Tibial artery (tissue), 4 donors: Measurements from ENCODE around the gene NPY4R2.
"Not testable (repeated sequence)": the region's sequence is repeated elsewhere in the genome, so short reads cannot be mapped to it uniquely, and the experiment has no call there.

Source experiments
- DNase-seq, 2 donors: peaks; one replicate each; pipeline ENCODE4 v3.0.0-alpha.2; 2019
- H3K27ac ChIP-seq, 2 donors: fragments of 200-600 bp; sonication (generic) in 1 of 2; 1 replicate in 1 of 2; 2 replicates in 1 of 2; pipeline ENCODE4 v1.5.1; 2018 to 2019; ENCODE audit warnings: mild to moderate bottlenecking in 1 of 2
- H3K27me3 ChIP-seq, 2 donors: fragments of 200-600 bp; sonication (generic) in 1 of 2; one replicate each; pipeline versions ENCODE4 v1.5.1 to v1.6.0; 2016 to 2019
- H3K36me3 ChIP-seq, 3 donors: fragments of 200-600 bp; sonication (generic) in 2 of 3; one replicate each; pipeline ENCODE4 v1.5.1; 2016 to 2019; ENCODE audit warnings: mild to moderate bottlenecking in 2 of 3
- H3K4me1 ChIP-seq, 4 donors: fragments of 200-600 bp; sonication (generic) in 2 of 4; 1 replicate in 3 of 4; 2 replicates in 1 of 4; pipeline ENCODE4 v1.5.1; 2016 to 2019
- H3K4me3 ChIP-seq, 2 donors: fragments of 200-600 bp; sonication (generic) in 1 of 2; 1 replicate in 1 of 2; 2 replicates in 1 of 2; pipeline ENCODE4 v1.5.1; 2018 to 2019; ENCODE audit warnings: mild to moderate bottlenecking in 2 of 2
- H3K9me3 ChIP-seq, 3 donors: fragments of 200-600 bp; sonication (generic) in 1 of 3; one replicate each; pipeline ENCODE4 v1.5.1; 2016 to 2019
- intact Hi-C: fragments of 100-400 bp; cut with DNase I; formaldehyde crosslinking; loops from one replicate; pipeline ENCODE4 v1.15.0; 2023; ENCODE audit warnings: low total_unique reads

NPY4R2 gene

DNA sequence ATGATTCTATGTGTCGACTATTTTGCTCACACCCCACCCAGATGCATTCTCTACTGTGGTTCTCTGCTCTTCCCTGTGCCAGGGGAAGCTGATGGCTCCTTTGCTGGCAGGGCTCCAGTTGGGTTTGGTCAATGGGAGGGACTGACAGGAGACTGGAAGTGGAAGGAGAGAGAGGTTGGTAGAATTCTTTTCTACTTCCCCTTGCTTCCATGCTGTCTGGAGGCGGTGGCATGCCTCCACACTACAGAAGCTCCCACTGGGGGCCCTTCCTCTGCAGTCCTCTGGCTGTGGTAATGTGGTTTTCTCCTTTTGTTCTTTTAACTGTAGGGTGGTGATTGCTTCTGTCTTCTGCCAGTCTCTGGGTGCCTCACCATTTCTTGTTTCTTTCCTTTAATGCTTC, 4.4 kb upstream of the NPY4R2 start:
- H3K9me3 ChIP-seq, H3K36me3 ChIP-seq, intact Hi-C loops, H3K4me1 ChIP-seq, H3K27ac ChIP-seq, H3K27me3 ChIP-seq, H3K4me3 ChIP-seq, DNase-seq: not testable (repeated sequence)

DNA sequence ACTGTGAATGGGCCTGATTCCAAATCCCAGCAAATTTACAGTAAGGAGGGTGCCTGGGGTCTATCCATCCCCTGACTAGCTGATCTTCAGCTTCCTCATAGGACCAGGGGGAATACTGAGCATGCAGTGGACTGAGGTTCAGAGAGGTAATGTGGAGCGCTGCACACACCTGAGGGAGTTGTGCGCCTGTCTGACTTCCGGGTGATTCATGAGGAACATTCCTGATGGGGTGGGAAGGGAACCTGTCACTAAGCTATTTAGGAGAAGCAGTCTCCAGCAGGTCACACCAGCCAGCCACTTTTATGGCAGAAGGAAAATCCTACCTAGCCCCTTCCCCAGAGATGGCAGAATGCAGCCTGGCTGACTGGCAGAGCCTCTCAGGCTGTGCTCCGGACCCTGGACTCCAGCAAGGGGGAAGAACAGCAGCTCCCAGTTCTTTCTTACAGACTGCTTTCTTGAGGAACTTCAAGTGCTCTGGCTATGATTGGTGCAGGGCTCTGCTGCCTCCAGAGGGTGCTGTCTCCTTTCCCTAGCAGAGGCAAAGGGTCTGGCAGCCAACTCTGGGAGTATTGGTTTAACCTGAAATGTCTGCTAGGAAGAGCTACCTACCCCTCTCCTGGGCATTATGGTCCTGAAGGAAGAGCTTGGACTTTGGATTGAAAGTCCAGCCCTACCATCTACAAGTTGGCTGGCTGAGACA, 2.5 kb upstream of the NPY4R2 start:
- intact Hi-C loops, H3K4me3 ChIP-seq, H3K27me3 ChIP-seq, DNase-seq, H3K27ac ChIP-seq, H3K36me3 ChIP-seq, H3K9me3 ChIP-seq, H3K4me1 ChIP-seq: not testable (repeated sequence)

GRCh38 chr10:47920610-47921009, 2.1 kb downstream of the NPY4R2 start:
- DNase-seq, H3K27me3 ChIP-seq, H3K27ac ChIP-seq, H3K9me3 ChIP-seq, H3K4me3 ChIP-seq, intact Hi-C loops, H3K36me3 ChIP-seq, H3K4me1 ChIP-seq: not testable (repeated sequence)

- DNase-seq, result not testable (repeated sequence)
Observed at GRCh38 chr10:47922503-47922902, 4.0 kb downstream of the NPY4R2 start.

DNA sequence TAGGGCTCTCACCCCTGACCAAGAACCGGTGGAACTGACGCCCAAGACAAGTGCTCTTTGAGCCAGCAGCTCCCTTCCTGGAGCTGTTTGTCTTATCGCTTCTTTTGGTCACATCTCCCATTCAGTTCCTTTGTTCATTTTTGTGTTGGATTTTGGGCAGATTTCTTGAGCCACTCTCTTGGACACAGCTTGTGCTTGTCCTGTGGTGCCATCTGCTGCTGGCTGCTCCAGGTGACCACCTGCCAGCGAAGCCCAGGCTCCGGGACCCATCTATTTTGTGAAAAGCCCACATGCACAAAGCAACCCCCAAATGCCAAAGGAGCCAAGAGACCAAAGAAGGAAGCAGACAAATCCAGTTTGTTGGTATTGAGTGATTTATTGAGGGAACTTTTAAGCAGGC, 6.2 kb downstream of the NPY4R2 start:
- H3K9me3 ChIP-seq, H3K4me3 ChIP-seq, H3K27ac ChIP-seq, H3K27me3 ChIP-seq, DNase-seq, H3K36me3 ChIP-seq, intact Hi-C loops, H3K4me1 ChIP-seq: not testable (repeated sequence)

More at GRCh38 chr10:47922503-47922902, 4.0 kb downstream of the NPY4R2 start:
- H3K9me3 ChIP-seq, H3K27ac ChIP-seq, H3K4me3 ChIP-seq, H3K36me3 ChIP-seq, intact Hi-C loops, H3K27me3 ChIP-seq, H3K4me1 ChIP-seq: not testable (repeated sequence)

GRCh38 chr10:47927147-47927916, 8.9 kb downstream of the NPY4R2 start:
- DNase-seq, H3K27me3 ChIP-seq, H3K4me3 ChIP-seq, H3K27ac ChIP-seq, H3K4me1 ChIP-seq, H3K36me3 ChIP-seq, intact Hi-C loops, H3K9me3 ChIP-seq: not testable (repeated sequence)

DNA sequence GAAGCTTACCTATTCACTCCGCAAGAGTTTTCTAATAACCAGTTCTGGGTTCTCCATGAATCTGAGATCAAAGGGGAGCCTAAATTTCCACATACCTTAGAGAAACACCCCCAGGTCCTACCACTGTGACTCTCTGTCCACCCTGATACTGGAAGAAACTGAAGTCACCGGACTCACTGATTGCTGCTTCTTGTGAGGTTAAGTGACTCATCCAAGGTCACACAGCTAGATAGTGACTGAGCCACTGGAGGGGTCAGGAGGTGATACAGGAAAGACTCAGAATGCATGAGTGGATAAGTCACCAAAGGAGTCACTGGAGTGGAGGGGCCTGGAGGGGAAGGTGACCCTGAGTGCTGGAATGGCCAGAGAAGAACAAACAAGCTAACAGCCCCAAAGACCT, 9.8 kb downstream of the NPY4R2 start:
- H3K9me3 ChIP-seq, intact Hi-C loops, H3K27me3 ChIP-seq, H3K27ac ChIP-seq, DNase-seq, H3K36me3 ChIP-seq, H3K4me1 ChIP-seq, H3K4me3 ChIP-seq: not testable (repeated sequence)

DNA sequence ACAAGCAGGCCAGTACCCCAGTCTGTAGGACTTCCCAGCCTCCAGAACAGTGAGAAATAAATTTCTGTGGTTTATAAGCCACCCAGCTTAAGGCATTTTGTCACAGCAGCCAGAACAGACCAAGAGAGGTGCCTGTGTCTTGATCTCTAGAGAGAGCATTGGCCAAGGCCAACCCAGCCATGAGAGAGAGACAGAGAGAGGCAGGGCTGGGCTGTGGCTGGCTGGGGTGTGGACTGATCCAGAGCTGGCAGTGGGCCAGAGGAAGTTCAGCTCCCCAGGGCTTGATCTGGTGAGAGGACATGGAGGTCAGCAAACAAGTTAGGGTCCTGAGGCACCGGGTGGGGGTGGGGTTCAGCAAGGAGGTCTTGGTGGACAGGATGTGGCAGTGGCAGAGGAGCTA, 14.4 kb downstream of the NPY4R2 start:
- H3K36me3 ChIP-seq, H3K9me3 ChIP-seq, intact Hi-C loops, H3K4me3 ChIP-seq, H3K27me3 ChIP-seq, DNase-seq, H3K27ac ChIP-seq, H3K4me1 ChIP-seq: not testable (repeated sequence)

- H3K27me3 ChIP-seq, H3K27ac ChIP-seq, DNase-seq, H3K4me1 ChIP-seq, intact Hi-C loops, H3K36me3 ChIP-seq, H3K9me3 ChIP-seq, H3K4me3 ChIP-seq: not testable (repeated sequence)
Observed at GRCh38 chr10:47933462-47933861, 15.0 kb downstream of the NPY4R2 start.

GRCh38 chr10:47936772-47937228, 18.3 kb downstream of the NPY4R2 start:
- H3K9me3 ChIP-seq, H3K4me1 ChIP-seq, DNase-seq, intact Hi-C loops, H3K4me3 ChIP-seq, H3K27ac ChIP-seq, H3K36me3 ChIP-seq, H3K27me3 ChIP-seq: not testable (repeated sequence)

- H3K27me3 ChIP-seq, H3K9me3 ChIP-seq, H3K27ac ChIP-seq, intact Hi-C loops, H3K4me1 ChIP-seq, DNase-seq, H3K4me3 ChIP-seq, H3K36me3 ChIP-seq: not testable (repeated sequence)
Observed at GRCh38 chr10:47937634-47938033, 19.2 kb downstream of the NPY4R2 start.

- H3K9me3 ChIP-seq, H3K4me1 ChIP-seq, H3K27me3 ChIP-seq, intact Hi-C loops, H3K36me3 ChIP-seq, DNase-seq, H3K27ac ChIP-seq, H3K4me3 ChIP-seq: not testable (repeated sequence)
Observed at GRCh38 chr10:47940821-47941220, 22.4 kb downstream of the NPY4R2 start.

GRCh38 chr10:47941379-47941778, 22.9 kb downstream of the NPY4R2 start:
- H3K36me3 ChIP-seq, H3K4me1 ChIP-seq, H3K27ac ChIP-seq, DNase-seq, H3K4me3 ChIP-seq, H3K27me3 ChIP-seq, intact Hi-C loops, H3K9me3 ChIP-seq: not testable (repeated sequence)

- DNase-seq, H3K27ac ChIP-seq, intact Hi-C loops: not testable (repeated sequence)
Observed at GRCh38 chr10:47942351-47943019, 24.0 kb downstream of the NPY4R2 start.

More at GRCh38 chr10:47942351-47943019, 24.0 kb downstream of the NPY4R2 start:
- not testable (repeated sequence) for H3K9me3 ChIP-seq, H3K4me3 ChIP-seq, H3K36me3 ChIP-seq, H3K27me3 ChIP-seq, H3K4me1 ChIP-seq
